H1 (cell line): ENCODE data around the gene ANKRD11. TPM values are rescaled to one million over a fixed set of nuclear protein-coding genes. Genes with fewer than 3 reads are reported as not detected.

Experiments
- CTCF ChIA-PET: fragments of 300-600 bp; sonication (Branson Sonifier 250); formaldehyde crosslinking; loops from one replicate; lab custom pipeline; 2021; ENCODE audit not compliant: partially characterized antibody; lab: Charles Lee
- POLR2A ChIA-PET: fragments of 300-600 bp; sonication (Branson Sonifier 250); formaldehyde crosslinking; loops from one replicate; lab custom pipeline; 2021; ENCODE audit warnings: inconsistent platforms; ENCODE audit not compliant: partially characterized antibody; lab: Charles Lee
- DNase-seq, 2 experiments: peaks; one replicate each; pipeline versions ENCODE4 v3.0.0 to v3.0.0-alpha.2; 2010 to 2022; ENCODE audit warnings: low spot score in 2 of 2, low read depth in 1 of 2, mixed read lengths in 1 of 2
- FAIRE-seq: peaks from 2 replicates; lab custom pipeline; 2011; peaks lifted over from hg19 to GRCh38; lab: Jason Lieb, UNC
- H2AFZ ChIP-seq: 2 replicates; pipeline ENCODE4 v1.8.1; 2012; ENCODE audit warnings: low read length, inconsistent platforms
- H2AK5ac ChIP-seq: 2 replicates; pipeline ENCODE4 v1.6.1; 2013; ENCODE audit warnings: low read depth, low read length
- H2BK120ac ChIP-seq: replicated peaks from 2 replicates; pipeline ENCODE3; 2013; ENCODE audit warnings: low read depth, low read length, inconsistent platforms
- H2BK12ac ChIP-seq: 2 replicates; pipeline ENCODE4 v1.6.1; 2013; ENCODE audit warnings: low read depth, low read length
- H2BK15ac ChIP-seq: 2 replicates; pipeline ENCODE4 v1.6.1; 2013; ENCODE audit warnings: low read length
- H2BK20ac ChIP-seq: 2 replicates; pipeline ENCODE4 v1.6.1; 2013; ENCODE audit warnings: low read length
- H2BK5ac ChIP-seq: 2 replicates; pipeline ENCODE4 v1.6.1; 2013; ENCODE audit warnings: low read depth, low read length
- H3K14ac ChIP-seq: 2 replicates; pipeline ENCODE4 v1.6.1; 2013; ENCODE audit warnings: inconsistent platforms; ENCODE audit not compliant: insufficient read length
- H3K18ac ChIP-seq: 2 replicates; pipeline ENCODE4 v1.6.1; 2013; ENCODE audit warnings: low read length; ENCODE audit errors: extremely low read depth
- H3K23ac ChIP-seq: 2 replicates; pipeline ENCODE4 v1.6.1; 2013; ENCODE audit warnings: inconsistent platforms; ENCODE audit not compliant: insufficient read length
- H3K23me2 ChIP-seq: 2 replicates; pipeline ENCODE4 v1.6.1; 2013; ENCODE audit warnings: low read depth, low read length
- H3K27ac ChIP-seq: 2 replicates; pipeline ENCODE4 v1.6.1; 2011; ENCODE audit warnings: low read depth, low read length, inconsistent platforms
- H3K27me3 ChIP-seq, 4 experiments: replicated peaks in 1 of 4; 1 replicate in 1 of 4; 2 replicates in 3 of 4; pipeline versions ENCODE4 v1.6.1 to v1.8.1; 2011 to 2013; ENCODE audit warnings: low read length in 3 of 4, mild to moderate bottlenecking in 3 of 4, inconsistent platforms in 2 of 4, mixed read lengths in 2 of 4, moderate library complexity in 1 of 4; ENCODE audit not compliant: control insufficient read depth in 3 of 4, insufficient read depth in 3 of 4; ENCODE audit errors: extremely low read depth in 1 of 4
- H3K36me3 ChIP-seq, 4 experiments: 2 replicates each; pipeline versions ENCODE4 v1.6.1 to v1.8.1; 2011 to 2013; ENCODE audit warnings: mild to moderate bottlenecking in 4 of 4, low read length in 3 of 4, moderate library complexity in 2 of 4, control low read depth in 1 of 4, inconsistent platforms in 1 of 4; ENCODE audit not compliant: insufficient read depth in 4 of 4, control insufficient read depth in 2 of 4
- H3K4ac ChIP-seq: replicated peaks from 2 replicates; pipeline ENCODE3; 2013; ENCODE audit warnings: low read length, low read depth, mixed read lengths, inconsistent platforms; ENCODE audit not compliant: insufficient read length
- H3K4me1 ChIP-seq, 4 experiments: replicated peaks in 1 of 4; 1 replicate in 1 of 4; 2 replicates in 3 of 4; pipeline versions ENCODE4 v1.6.1 to v1.8.1; 2011 to 2013; ENCODE audit warnings: low read length in 3 of 4, inconsistent platforms in 2 of 4, mixed read lengths in 1 of 4; ENCODE audit not compliant: insufficient read depth in 4 of 4, control insufficient read depth in 3 of 4
- H3K4me2 ChIP-seq, 2 experiments: 2 replicates each; pipeline versions ENCODE4 v1.6.1 to v1.8.1; 2011 to 2013; ENCODE audit warnings: low read depth in 2 of 2, low read length in 2 of 2, control low read depth in 1 of 2, inconsistent platforms in 1 of 2, mild to moderate bottlenecking in 1 of 2; ENCODE audit not compliant: insufficient read depth in 1 of 2
- H3K4me3 ChIP-seq, 4 experiments: fragments of 200-600, 300-600 bp in 1 of 4; sonication (generic), shearing (Covaris generic), sonication (Bioruptor Twin) in 1 of 4; 2 replicates each; pipeline versions ENCODE4 v1.5.1 to v1.8.1; 2011 to 2016; ENCODE audit warnings: low read length in 4 of 4, low read depth in 3 of 4, control low read depth in 2 of 4, inconsistent platforms in 2 of 4, mild to moderate bottlenecking in 2 of 4, mixed read lengths in 1 of 4, moderate library complexity in 1 of 4; ENCODE audit not compliant: insufficient read depth in 2 of 4; ENCODE audit errors: extremely low read depth in 1 of 4
- H3K56ac ChIP-seq: replicated peaks from 2 replicates; pipeline ENCODE3; 2013; ENCODE audit warnings: low read depth, mild to moderate bottlenecking, mixed read lengths, low read length, inconsistent platforms; ENCODE audit not compliant: insufficient read length
- H3K79me1 ChIP-seq: 2 replicates; pipeline ENCODE4 v1.6.1; 2013; ENCODE audit warnings: low read depth, low read length, control low read depth
- H3K79me2 ChIP-seq, 2 experiments: 2 replicates each; pipeline versions ENCODE4 v1.6.1 to v1.8.1; 2012 to 2013; ENCODE audit warnings: low read length in 2 of 2, mild to moderate bottlenecking in 2 of 2, inconsistent platforms in 1 of 2; ENCODE audit not compliant: insufficient read depth in 2 of 2, control insufficient read depth in 1 of 2
- H3K9ac ChIP-seq, 4 experiments: replicated peaks in 1 of 4; 1 replicate in 1 of 4; 2 replicates in 3 of 4; pipeline versions ENCODE4 v1.6.1 to v1.8.1; 2011 to 2013; ENCODE audit warnings: low read depth in 3 of 4, low read length in 3 of 4, control low read depth in 2 of 4, mild to moderate bottlenecking in 2 of 4, moderate library complexity in 2 of 4, inconsistent platforms in 1 of 4; ENCODE audit errors: extremely low read depth in 1 of 4
- H3K9me3 ChIP-seq, 2 experiments: 2 replicates each; pipeline versions ENCODE4 v1.6.1 to v1.8.1; 2012 to 2013; ENCODE audit warnings: mild to moderate bottlenecking in 2 of 2, moderate library complexity in 2 of 2, control low read depth in 1 of 2, inconsistent platforms in 1 of 2, low read depth in 1 of 2, low read length in 1 of 2, mixed read lengths in 1 of 2; ENCODE audit not compliant: insufficient read depth in 2 of 2
- H4K20me1 ChIP-seq, 2 experiments: replicated peaks in 1 of 2; 2 replicates each; pipeline versions ENCODE3 to v1.8.1; 2011 to 2013; ENCODE audit warnings: inconsistent platforms in 2 of 2, low read length in 2 of 2, mild to moderate bottlenecking in 1 of 2; ENCODE audit not compliant: insufficient read depth in 2 of 2, control insufficient read depth in 1 of 2
- H4K5ac ChIP-seq: 2 replicates; pipeline ENCODE4 v1.6.1; 2013; ENCODE audit warnings: low read length, low read depth, mixed read lengths, inconsistent platforms; ENCODE audit not compliant: insufficient read length
- H4K8ac ChIP-seq: 2 replicates; pipeline ENCODE4 v1.8.0; 2013; ENCODE audit warnings: mild to moderate bottlenecking, moderate library complexity, low read length, inconsistent platforms; ENCODE audit not compliant: insufficient read depth; ENCODE audit errors: extremely low read depth
- H4K91ac ChIP-seq: replicated peaks from 2 replicates; pipeline ENCODE3; 2013; ENCODE audit warnings: low read length, mixed read lengths, inconsistent platforms; ENCODE audit not compliant: insufficient read length
- WGBS, 2 experiments: shearing (Covaris generic) in 1 of 2; methylation state at CpG; one replicate each; pipeline versions ENCODE4 v1.1.6 to v1.1.7; 2013 to 2015; ENCODE audit warnings: low lambda C conversion rate in 2 of 2, mixed read lengths in 2 of 2, inconsistent platforms in 1 of 2, low coverage in 1 of 2, missing lambda C conversion rate in 1 of 2; ENCODE audit not compliant: insufficient replicate concordance in 2 of 2, insufficient coverage in 1 of 2, insufficient read length in 1 of 2; ENCODE audit errors: extremely low coverage in 1 of 2, missing lambda C conversion rate in 1 of 2; 5-methylcytosine and 5-hydroxymethylcytosine counted together
- polyA plus RNA-seq, 7 experiments: library from polyadenylated mRNA; depleted of rRNA in 3 of 7; stranded (reverse) in 5 of 7; unstranded in 2 of 7; fragments of >200 nt in 5 of 7; fragments of 200-250 nt in 2 of 7; gene quantifications; 1 replicate in 5 of 7; 2 replicates in 1 of 7; 4 replicates in 1 of 7; pipeline versions ENCODE4 v1.2.1 to v1.2.3, GENCODE V29; 2011 to 2013; ENCODE audit warnings: missing spikeins in 2 of 7, mixed read lengths in 2 of 7
- total RNA-seq: library from RNA; stranded (reverse); fragmentation: NEBNext Ultra II Directional; extraction: Animal tissue kit (Norgen Biotek cat#: 25700); gene quantifications from 2 replicates; pipeline ENCODE4 v1.2.1, GENCODE V29; 2021

ANKRD11 gene
- total and polyA plus RNA-seq, 2 of the 8 experiments (the other 6 are each of a cell fraction or from before 2014, with no cell fraction given): 46.5 to 142 TPM

GRCh38 chr16:89512453-89512852 is 22.1 kb upstream of the ANKRD11 start:
- Histone ChIP-seq H2BK15ac (no peak overlapping the region), H3K27me3 (no peaks in the 10 kb centered on the region), H3K4me1 (no peaks in the 10 kb centered on the region; a peak in 3 of 7 replicates), H3K9ac (no peak overlapping the region), H4K5ac (no peak overlapping the region), H3K9me3 (no peaks in the 10 kb centered on the region), H3K18ac (no peak overlapping the region), H3K23ac (no peak overlapping the region), H3K36me3 (peaks cover 21 to 46% (median 35%) of the 10 kb centered on the region in 4 experiments), H2BK12ac (no peak overlapping the region), H3K79me1 (peaks cover 2% of the 10 kb centered on the region), H3K79me2 (peaks cover 9 to 29% of the 10 kb centered on the region in 2 experiments), H4K91ac (no peak overlapping the region), H3K4me2 (no peak overlapping the region), H3K56ac (no peak overlapping the region), H3K27ac (no peak overlapping the region), H2BK20ac (no peak overlapping the region), H4K8ac (no peak overlapping the region), H2AK5ac (no peak overlapping the region), H3K4me3 (no peak overlapping the region), H3K23me2 (peaks cover 11% of the 10 kb centered on the region; the same call in 1 of the 2 replicates), H3K4ac (no peak overlapping the region), H2AFZ (no peak overlapping the region), H3K14ac (no peak overlapping the region), H2BK5ac (no peak overlapping the region), H4K20me1 (peaks cover 0 to 11% of the 10 kb centered on the region in 2 experiments), H2BK120ac (no peak overlapping the region)
- DNase-seq: no peak
- 93% methylated on average over 9 of the region's 9 CpGs; no CpG with 5 or more reads in 1 of the 2 experiments for WGBS, 2 experiments
- FAIRE-seq: no peak
- CTCF ChIA-PET: no interaction called here
- POLR2A ChIA-PET: no interaction called here
